Stimulated activated CD8-positive, alpha-beta memory T cell treated with anti-CD3 and anti-CD28 coated beads, Interleukin-7, amount 100 ng/mL, for 4 hours (primary cell): ENCODE data around the gene ANAPC1.
"Not testable (repeated sequence)": the region's sequence is repeated elsewhere in the genome, so short reads cannot be mapped to it uniquely, and the experiment has no call there.

Experiments
- DNase-seq, 2 donors: peaks; one replicate each; pipeline ENCODE4 v3.0.0-alpha.2; 2020; ENCODE audit warnings: low read depth in 2 of 2

Gene ANAPC1

DNA sequence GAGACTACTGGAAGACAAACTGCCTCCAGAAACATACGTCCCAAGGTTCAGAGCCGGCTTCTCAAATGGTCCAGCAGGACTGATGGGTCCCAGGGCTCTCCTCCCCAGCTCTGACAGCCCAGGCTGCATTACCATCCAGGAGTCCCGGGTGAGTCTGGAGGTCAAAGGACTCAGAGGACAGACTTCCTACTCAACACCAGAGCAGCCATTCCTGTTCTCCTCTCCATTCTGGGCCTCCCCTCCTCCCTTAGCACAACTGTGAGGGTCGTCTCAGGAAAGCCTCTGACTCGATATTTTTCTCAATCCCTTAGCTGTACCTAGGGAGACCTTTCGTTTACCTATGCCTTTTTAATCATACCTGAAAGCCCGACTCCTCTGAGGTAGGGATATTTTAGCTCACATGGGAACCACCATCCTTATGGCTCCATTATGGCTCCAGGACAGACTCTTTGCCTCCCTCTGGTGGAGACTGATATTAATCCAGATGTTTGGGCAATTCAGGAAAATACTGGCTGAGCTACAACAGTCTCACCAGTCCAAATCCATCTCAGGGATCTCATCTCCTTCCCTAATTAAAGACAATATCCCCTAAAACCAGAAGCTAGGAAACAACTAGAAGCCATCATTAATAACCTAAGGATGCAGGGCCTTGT, 70.9 kb downstream of the ANAPC1 start:
- not testable (repeated sequence) for DNase-seq

DNA sequence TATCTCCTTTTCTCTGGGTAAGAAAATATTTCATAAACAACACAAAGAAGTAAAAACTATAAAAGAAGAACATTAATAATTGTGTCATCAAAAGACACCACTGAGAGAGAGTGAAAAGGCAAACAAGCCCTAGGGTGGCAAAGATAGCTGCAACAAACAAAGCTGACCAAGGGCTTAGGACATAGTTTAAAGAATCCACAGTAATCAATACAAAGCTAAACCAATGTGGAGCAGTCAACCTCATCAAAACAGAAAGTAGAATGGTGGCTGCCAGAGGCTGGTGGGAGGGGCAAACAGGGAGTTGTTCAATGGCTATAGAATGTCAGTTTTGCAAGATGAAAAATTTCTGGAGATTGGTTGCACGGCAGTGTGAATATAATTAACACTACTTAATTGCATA, 93.4 kb downstream of the ANAPC1 start:
- not testable (repeated sequence) for DNase-seq

DNA sequence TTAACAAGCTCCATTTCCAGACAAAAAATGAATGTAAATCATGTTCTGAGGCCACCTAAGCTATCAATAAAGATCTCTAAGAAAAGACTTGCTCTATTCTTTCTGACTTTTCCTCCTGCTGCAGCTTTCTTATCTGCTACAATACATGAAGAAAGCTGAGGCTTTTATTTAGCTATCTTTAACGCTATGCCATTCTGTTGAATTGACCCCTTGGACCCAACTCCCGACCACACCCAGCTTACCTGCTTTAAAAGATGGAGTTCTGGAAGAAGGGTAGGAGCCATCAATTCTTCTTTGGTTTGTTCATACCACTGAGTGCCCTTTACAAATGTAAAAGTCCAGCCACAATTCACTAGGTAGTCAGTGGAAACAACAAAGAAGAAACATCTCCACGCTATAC, 99.9 kb downstream of the ANAPC1 start:
- not testable (repeated sequence) for DNase-seq

DNA sequence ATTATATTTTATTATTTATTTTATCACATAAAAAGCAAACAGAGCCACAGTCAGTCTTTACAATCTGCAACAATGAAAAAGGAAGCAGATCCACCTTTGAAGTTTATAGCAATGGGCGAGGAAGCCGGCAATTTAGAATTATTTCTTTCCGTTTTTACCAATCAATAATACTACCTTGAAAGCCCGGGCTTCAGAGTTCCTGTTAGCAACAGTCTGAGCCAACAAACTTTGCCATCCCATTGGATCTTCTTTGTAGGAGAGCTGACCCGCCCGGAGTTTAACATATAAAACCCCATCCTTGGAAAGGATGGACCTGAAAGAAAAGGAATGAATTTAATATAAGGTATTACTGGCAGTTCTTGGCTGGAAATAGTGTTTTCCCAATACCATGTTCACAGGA, 101.8 kb downstream of the ANAPC1 start:
- DNase-seq: not testable (repeated sequence)

DNA sequence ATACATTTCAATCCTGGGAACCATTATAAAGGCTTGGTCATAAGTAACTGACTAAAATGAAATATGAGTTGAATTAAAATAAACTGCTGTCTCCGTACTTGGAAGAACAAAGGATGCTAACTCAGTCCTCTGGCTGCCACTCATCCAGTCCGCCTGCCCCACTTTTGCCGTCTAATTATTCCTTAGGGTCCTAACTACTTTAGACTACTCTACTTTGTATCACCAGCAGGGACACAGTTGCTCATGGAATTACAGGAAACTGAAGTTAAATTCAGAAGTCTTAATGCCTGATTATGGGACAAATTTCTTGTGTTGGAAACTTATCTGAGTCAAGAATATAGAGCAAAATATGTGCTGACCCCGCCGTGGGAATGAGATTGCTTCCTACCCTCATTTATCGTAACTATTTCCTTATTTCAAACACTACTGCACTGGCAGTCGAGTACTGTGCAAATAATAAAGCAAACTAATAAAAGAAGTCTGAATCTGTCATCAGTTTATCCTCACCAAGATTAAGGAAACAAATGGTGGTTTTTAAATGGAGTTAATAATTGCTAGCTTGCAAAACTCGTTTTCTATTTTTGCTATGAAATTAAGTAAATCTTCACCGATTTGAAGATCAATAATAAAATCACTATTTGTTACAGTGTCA, 102.4 kb downstream of the ANAPC1 start:
- not testable (repeated sequence) for DNase-seq

DNA sequence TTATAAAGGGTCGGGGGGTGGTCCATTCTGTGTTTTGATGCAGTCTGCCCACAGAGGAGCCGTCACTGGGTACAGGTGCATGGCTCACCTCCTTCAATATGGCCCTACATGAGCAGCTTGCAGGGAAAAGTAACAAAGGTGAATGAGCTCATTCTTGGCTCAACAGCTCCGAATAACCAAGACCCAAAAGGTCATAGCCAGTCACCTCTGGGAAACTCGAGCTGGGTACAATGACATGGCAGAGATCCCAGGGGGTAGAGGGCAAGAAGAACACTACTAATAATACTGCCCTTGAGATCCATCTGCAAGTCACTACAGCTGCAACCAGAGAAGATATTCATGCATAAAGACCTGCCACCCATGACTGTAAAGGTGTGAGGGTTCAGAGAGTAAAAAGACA, 106.8 kb downstream of the ANAPC1 start:
- not testable (repeated sequence) for DNase-seq

DNA sequence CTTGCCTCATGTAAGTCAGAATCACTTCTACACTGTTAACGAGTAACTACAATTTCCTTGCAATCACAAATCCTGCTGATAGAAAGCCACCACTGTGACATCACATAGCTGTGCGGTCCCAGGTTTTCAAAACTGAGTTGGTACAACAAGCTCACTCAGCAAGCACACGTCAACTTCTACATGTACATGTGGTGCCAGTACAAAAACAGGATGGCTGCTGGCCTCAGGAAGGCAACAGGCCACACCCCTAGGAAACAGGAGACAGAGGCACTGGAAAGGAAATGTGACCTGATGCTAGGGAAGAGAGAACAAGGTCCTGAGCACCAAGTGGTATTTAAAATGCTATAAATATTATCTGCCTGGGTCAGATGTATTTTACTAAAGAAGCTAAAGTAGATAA, 107.7 kb downstream of the ANAPC1 start:
- DNase-seq: not testable (repeated sequence)

DNA sequence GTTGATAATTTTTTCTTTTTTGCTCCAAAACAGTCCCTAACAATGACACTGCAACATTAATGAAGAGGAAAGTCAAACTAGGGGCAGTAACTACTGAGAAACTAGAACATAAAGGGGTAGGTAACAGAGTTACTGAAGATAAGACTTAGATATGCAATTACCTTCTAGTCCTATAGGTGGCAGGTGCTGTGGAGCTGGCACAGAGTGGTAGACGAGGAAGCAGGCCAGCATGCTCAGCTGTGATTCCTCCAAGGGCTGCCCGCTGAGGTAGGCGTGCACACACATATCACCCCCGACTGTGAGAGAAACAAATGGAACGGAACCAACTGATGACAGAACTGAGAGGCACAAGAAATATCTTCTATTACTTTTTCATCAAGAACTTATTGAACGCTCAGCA, 111.8 kb downstream of the ANAPC1 start:
- not testable (repeated sequence) for DNase-seq

DNA sequence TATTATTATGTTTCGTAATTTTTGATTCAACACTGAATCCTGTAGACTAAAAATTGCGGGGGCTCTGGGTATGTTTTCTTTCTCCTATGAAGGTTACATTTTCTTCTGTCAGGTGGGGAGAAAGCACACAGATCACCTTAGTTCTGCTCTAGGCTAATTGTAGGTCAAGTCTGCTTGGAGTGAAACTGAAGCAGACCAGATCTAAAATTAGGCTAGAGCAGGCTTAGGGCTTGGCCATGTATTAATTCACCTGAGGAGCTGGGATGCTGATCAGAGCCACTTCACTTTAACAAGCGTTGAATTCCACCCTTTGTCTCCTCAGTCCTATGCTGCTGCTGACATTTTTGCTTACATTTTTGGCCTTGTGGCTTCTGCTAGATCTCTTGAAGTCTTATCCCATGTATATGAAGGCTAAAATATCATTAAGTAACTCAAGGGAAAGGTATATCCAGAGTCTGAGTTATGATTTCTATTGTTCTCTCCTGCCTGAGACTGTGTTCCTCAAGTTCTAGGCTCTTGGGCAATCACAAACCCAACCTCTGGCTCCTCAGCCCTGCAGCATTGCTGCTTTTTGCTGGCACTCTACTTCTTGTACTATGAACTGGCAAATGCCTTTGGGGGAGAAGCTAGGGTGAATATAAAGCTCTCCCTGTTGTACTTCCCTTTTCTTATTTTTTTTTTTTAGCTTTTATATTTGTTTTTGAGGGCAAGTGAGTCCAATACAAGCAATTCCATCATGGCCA, 112.9 kb downstream of the ANAPC1 start:
- DNase-seq: not testable (repeated sequence)

DNA sequence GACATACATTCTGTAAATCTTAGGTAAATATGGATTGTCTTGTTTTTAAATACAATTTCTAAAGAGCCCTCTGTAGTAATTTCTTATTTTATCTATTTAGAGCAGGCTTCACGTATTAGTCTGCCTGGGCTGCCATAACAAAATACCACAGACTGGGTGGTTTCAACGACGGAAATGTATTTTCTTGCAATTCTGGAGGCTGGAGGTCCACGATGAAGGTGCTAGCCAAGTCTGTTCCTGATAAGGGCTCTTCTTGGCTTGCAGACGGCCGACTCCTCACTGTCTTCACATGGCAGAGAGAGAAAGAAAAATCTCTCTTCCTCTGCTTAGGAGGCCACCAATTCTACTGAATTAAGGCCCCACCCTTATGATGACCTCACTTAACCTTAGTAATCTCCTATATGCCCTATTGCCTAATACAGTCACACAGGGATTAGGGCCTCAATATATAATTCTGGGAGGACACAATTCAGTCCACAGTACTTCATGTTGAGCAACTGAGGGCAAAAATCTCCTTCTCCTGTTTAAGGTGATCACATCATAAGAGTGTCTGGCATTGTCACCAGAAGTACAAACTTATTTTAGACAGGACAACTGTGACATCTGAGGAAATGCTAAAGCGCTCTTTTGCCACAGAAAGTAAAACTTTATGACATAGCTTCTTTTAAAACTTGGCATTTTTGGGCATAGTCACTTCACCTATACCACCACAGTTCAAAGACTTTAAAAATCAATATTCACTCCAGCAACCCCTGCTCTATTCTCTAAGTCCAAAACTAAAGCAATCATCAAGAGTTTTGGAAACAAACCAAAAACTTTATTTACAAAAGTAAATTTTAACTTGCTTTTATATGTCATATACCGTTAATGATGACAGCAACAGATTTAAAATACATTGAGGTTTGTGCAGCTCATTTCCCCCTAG, 115.5 kb downstream of the ANAPC1 start:
- not testable (repeated sequence) for DNase-seq

DNA sequence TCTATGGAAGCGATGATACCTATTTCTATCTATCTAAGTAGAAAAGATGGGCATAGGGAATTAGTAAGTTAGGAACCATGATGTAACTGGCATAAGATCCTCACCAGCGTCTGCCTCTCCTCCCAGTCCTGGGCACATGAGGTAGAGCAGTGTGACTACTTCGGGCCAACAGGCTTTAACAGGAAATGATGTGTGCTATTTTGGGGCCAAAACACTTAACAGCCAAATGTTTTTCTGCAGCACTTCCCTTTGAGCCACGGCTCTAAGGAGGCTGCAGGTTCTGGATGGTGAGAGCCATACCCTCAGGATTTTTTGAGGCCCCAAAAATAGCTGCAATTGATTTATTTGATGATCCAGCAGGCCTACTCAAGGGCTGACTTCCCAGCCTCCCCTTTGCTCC, 116.9 kb downstream of the ANAPC1 start:
- not testable (repeated sequence) for DNase-seq

DNA sequence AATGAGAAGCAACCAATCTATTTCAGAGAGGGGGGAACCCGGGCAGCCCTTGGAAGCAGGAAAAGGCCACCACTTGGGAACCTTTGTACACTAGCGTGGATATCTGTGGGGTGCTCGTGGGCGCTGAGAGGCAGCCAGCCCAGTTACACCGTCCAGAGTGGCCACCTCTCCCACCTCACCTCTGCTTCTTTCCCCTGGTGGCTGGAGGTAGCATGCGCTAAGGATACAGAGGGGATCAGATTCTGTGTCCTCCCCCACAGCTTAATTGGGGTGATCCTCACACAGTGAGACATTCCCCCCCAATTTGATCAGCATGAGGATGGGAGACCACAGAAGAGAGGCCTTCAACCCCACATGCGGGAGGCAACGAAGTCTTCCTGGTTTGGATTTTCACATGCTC, 117.7 kb downstream of the ANAPC1 start:
- DNase-seq: not testable (repeated sequence)

DNA sequence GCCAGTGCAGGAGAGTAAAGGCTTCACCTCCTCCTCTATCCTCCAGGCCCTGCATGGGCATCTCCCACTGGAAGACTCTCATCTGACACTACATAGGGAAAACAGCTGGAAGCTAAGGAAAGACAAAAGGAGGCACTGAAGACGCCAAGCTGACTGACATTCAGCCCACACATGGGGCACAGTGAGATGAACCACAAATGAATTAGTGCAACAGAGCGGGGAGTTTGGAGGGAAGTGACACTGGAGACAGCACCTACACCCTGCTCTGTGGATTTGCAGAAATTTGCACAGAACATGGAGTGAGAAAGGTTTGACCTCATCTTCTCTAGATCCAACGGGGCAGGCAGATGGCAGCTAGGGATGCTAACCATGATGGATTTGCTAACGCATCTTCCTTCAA, 119.8 kb downstream of the ANAPC1 start:
- DNase-seq: not testable (repeated sequence)

DNA sequence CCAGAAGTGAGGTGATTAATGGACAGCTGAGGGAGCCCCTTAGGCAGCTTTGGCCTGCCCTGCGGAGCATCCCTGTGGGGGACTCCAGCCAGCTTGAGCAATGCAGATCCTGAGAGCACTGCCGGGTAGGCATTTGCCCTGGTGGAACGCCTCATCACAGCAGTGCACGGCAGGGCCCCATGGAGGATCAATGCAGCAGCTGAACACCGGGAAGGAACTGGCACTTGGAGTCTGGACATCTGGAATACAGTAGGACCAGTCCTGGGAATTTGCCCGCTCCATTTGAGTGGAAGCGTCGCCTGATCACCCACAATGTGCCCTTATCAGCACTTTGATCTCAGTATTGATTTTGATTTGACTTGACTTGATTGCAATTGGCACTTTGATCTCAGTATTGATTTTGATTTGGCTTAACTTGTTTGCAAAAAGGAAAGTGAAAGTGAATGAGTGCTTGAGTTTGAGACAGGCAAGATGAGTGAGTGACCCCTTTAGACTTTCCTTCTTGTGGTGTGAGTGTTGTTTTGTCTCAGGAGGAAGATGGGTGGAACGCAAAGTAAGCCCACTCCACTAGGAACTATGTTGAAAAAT, 123.2 kb downstream of the ANAPC1 start:
- DNase-seq: not testable (repeated sequence)

DNA sequence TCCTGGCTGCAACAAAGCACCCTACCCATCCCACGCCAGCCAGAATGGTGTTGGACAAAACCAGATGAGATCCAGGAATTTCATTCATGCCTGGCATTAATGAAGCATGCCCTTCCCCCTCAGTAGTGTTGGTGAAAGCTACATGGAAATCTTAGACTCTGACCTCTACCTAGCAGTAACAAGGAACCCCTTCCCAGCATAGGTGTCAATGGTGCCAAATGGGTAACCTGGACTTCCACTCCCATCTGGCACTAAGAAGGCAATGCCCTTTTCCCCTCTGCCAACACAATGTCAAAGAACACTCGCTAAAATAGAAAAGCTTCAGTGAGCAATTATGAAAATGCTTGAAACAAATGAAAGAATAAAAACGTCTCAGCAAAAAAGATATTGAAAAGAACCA, 131.5 kb downstream of the ANAPC1 start:
- DNase-seq: not testable (repeated sequence)

DNA sequence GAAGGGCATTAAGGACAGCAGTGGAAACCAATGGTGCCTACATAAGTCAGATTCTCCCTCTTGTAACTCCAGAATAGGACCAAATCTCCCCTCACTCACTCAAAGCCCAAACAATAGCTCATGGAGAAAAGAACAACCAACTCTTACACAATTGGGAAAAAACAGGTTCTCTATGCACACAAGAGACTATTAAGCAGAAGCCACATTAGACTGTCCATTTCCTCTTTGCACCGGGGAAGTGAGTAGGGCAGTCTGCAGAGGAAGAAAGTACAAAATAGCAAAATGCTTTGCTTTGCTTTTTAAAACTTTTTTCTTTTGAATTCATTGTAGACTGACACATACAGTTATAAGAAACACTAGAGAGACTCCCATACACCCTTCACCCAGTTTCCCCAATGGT, 133.4 kb downstream of the ANAPC1 start:
- DNase-seq: not testable (repeated sequence)

DNA sequence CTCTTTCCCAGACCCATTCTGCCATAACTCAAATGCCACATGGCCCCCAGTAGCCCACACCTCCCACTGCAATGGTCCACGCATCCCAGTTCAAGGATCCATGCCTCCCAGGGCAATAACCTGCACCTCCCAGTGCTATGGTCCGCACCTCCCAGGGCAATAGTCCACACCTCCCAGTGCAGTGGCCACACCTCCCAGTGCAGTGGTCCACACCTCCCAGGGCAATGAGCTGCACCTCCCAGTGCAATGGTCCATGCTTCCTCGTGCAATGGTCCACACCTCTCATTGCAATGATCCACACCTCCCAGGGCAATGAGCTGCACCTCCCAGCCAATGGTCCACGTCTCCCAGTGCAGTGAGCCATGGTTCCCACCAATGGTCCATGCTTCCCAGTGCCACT, 135.6 kb downstream of the ANAPC1 start:
- not testable (repeated sequence) for DNase-seq

DNA sequence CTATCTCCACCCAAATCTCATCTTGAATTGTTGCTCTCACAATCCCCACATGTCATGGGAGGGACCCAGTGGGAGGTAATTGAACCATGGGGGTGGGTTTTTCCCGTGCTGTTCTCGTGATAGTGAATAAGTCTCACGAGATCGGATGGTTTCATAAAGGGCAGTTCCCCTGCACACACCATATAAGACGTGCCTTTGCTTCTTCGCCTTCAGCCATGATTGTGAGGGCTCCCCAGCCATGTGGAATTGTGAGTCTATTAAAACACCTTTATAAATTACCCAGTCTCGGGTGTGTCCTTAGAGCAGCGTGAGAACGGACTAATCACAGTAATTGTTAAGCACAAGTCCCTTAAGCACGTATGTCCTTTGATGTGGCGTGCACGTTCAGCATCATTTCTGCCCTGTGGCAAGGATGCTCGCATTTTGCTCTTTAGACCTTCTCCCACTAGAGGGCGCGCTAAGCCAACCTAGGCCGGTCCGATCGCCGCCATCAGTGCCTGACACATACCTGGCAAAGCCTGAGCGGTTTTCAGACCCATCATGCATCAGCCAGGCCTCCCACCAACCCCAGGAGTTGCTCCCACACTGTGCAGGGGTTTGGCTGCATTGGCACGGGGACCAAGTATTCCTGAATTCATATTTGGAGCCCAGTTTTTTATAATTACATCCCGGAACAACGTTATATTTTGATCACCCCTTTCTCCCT, 136.4 kb downstream of the ANAPC1 start:
- peak; percentile 23 to 51 for DNase-seq

DNA sequence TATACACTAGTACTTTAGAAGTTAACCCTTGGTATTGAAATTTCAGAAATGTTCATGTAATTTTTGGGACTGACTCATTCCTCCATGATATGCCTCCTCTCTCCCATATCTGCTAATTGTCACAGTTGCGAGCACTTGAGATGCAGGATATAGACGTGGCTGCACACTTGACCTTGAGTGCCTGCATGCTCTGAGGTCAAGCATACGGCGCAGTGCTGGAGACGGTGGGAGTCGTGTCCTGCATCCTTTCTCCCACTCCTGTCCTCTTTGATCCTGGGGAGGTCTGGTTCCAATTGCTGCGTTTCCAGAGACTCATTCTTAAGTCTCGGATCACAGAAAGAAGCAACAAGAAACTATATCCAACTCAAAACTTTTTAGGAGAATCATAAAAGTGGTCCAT, 139.2 kb downstream of the ANAPC1 start:
- not testable (repeated sequence) for DNase-seq

DNA sequence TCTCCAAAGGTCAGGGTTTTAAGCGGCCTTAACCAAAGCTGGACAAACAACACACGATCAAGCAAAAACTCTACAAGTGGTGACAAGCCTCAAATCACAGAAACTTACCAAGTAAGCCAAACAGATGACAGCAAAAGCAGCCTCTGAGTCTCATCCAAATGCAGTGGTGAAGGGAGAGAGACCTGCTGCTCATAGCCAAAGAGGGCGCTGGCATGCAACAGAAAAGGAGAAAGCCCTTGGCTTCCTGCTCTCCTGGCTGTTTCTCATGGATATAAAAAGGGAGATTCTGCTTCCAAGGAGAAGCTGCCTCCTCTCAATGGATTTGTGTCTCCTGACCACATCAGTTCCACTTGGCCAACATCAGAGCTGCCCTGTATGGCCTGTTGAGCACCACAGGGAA, 142.5 kb downstream of the ANAPC1 start:
- DNase-seq: not testable (repeated sequence)
